HL-60/S4 (cell line): ENCODE data around the gene DSCAML1.

ENCODE experiments used
- in situ Hi-C: fragments of 300-500 bp; cut with MboI; formaldehyde crosslinking; loops from 2 replicates; pipeline ENCODE4 v1.14.3; 2022; ENCODE audit warnings: low sequenced_read_pairs

DSCAML1 gene

DNA sequence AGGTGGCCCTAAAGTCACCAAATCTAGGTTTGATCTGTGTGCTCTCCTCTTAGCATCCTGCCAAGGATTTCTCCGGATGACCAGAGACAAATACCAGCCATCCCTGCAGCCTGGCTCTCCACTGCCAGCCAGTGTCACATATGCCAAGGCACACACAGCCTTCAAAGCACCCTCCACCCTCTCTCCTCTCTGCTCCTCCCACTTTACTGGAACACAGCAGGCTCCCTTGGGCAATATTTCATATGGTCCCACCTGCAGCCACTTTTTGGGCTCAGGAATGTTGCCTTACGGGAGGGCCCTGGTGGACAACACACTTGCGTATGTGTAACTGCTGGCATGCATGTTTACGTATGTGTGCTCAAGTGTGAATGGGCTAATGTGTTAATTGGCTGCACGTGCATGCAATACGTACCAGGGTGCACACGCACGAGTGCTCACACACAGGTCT, 285.5 kb downstream of the DSCAML1 start:
- in situ Hi-C loops = no loop called here

DNA sequence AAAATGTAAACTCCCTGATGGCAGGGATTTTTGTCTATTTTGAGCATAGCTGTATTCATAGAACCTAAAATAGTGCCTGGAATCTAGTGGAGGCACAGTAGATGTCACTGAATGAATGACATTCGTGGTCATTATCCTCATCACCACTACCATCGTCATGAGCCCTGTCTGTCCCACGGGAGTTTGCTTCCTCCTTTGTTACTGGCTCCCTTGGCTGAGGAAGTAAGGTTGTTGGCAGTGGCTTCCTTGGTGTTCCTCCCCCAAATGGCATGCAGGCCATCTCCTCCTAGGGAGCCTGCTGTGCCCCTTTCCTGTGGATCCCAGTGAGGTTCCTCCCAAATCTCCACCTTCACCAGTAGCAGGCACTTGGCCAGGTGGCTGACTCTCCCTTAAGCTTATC, 286.4 kb downstream of the DSCAML1 start:
- in situ Hi-C loops = no loop called here

DNA sequence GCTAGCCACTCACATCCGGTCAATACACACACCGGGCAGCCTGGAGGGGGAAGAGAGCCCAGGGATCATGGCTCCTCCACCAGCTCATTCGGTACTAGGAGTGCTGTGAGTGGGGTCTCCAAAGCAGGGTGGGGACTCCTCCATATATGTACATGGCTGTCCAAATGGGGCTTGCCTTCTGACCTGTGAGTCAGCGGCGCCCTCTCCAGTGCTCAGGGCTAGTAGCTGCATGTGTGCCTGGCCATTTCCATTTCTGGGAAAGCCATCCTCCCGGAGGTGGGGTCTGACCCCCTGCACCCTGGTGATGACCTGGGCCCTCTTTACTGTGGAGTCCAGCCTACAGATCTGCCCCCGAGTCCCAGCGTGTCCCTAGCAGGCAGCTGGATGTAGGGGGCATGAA, 287.5 kb downstream of the DSCAML1 start:
- in situ Hi-C loops = no loop called here

DNA sequence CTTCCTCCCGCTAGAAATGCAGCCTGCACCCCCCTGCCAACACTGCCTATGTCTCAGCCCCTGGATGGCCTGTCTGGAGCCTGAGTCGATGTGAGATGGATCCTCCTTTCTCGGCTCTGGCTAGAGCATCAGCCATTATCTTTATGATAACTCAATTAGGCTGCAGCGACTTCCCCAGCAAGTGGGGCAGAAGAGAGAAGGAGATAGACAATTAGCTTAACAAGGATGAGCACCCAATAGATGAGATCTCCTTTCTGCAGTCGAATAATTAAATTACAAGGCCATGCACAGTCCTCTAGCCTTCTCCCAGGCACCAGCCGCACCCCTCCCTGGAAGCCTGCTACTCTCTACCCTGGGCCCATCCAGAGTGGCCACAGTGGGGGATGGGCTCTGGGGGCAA, 290.0 kb downstream of the DSCAML1 start:
- in situ Hi-C loops = no loop called here

DNA sequence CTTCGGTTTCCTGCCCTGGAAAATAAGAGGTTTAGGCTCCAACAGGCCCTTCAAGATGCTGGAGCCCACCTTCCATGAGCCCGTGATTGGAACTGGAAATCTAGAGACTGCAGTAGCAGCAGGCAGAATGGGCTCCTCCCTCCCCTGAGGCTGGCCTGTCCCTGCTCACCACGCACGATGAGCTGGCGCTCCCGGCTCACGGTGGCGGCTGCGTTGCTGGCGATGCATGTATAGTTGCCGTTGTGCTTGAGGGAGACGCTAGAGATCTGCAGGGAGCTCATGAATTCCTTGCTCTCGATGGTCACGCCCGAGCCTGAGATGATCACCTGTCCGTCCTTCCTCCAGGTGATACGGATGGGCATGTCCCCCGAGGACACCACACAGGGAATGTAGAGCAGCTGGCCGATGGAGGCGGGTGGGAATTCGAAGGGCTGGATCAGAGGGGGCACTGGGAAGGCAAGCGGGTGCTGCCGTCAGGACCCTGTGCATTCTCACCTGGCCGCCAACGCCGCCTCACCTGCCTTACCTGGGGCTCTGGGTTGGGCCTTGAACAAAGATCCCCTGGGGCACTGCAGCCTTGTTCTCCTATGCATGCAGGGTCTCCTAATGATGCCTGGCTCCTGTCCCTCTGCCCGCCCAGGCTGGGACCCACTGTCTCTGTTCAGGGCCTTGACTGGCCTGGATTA, 291.6 kb downstream of the DSCAML1 start:
- in situ Hi-C loops = no loop called here

DNA sequence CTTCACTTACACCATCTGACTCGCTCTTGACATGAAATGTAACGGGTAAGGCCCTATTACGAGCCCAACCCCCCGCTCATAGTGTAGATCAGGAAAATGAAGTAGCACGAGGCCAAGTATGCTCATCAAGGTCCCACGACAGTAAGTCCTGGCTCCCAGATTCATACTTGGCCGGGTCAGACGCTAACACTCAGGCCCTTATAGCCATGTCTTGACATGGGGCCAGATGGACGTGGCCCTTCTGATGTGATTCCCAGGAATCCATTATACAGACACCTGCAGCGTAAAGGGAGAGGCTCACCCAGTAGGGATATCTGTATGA, 294.3 kb downstream of the DSCAML1 start:
- in situ Hi-C loops = no loop called here

DNA sequence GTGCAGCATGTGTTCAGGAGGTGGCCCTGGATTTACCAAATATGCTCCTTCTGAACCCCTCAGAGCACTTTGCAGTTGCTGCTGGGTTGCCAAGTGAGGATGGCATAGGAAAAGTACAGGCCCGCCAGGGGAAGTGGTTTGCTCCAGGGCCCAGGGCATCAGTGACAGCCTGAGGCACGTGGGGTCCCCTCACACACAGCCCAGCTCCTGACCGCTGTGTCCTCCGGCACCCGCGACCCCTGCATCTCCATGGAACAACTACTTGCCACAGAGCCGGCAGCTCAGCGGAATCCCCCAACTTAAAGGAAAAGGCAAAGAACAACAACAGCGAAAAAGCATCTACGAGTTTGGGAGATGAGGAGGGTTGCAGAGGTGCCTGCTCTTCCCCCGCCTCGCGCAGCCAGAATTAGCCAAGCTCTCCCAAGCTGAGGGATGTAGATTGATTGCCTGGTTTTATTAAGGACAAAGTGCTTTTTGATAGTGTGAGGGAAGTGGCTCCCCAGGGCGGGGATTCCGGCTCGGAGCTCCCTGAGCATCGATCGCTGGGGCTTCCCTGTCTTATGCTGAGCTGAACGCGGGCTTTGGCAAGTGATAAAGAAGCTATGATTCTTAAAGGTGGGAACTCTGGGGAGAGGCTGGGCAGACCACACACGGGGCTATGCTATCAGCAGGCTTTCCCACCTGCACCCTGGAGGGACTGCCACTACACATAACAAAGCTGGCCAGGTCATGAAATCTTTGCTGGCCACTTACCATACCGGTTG, 294.8 kb downstream of the DSCAML1 start:
- in situ Hi-C loops = no loop called here

DNA sequence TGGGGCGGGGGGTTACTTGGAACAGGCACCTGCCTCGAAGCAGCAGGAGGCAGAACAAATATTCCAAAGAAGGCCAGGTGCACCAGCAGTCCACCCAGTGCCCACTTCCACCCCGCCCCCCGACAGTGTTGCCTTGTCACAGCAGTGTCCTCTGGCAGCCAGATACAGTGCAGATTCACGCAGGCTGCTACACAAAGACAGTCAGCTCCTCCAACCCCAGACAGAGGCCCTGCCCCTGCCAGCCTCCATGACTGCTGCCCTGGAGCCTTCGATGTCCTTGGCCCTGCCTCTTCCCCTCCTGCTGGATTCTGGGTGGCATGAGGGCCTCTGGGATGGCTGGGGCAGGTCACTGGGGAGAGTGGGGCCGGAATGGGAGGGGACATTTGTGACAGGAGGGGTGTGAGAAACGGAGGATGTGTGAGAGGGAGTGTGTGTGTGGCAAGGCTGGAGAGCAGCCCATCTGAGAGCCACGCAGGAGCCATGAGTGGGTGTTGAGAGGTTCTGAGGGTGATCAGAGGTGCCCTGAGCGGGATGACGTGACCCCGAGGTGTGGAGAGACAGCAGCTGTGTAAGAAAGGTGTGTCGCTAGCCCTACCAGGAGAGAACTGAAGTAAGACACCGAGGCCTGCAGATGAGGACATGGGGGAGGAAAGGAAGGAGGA, 295.6 kb downstream of the DSCAML1 start:
- in situ Hi-C loops = no loop called here

DNA sequence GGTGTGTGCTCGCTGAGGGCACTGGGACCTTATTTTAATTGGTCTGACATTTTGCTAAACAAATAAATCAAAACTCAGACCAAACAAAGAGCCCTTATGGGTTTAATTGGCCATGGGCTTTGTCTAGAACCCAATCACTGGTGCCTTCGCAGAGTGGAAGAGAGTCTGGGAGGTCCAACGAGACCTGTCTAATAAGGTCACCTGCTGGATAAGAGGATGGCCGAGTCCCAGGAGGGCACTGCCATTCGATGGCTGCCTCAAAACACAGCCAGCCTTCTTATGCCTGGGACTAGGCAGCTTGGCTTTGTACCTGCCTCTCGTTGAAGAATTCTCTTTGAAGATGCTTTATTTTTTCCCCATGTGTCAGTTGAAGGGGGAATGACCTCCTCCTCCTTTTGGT, 298.2 kb downstream of the DSCAML1 start:
- in situ Hi-C loops = no loop called here

DNA sequence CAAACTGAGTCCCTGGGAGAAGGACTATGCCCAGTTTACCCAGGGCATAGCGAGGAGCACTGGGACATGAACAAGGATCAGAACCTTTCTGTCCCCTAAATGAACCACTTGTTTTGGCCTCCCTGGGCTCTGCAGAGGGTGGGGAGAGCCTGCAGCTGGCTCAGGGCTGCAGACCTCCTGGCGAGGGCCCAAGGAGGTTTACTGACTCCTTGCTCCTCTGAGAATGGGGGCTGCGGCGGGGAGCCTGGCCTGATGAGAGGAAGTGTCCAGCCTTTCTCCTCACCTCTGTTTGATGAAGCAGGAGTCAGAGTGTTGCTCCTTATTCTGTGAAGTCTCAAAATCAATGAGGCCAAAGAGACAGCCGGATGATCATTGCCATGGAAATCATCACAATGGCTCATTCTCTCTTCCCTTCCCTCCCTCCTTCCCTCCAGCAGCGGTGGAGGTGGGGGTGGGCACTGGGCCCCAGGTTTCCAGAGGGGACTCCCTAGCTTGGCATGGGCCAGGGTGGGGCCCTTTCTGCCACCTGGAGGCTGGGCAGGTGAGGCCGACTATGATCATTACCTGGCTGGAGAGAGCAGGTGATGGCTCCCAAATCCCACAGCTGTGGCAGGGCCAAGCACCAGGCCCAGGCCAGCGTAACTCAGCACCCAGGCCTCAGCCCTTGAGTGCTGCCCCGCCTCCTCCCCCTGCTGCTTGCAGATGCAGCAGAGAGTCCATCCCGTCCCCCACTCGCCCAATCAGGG, 299.6 kb downstream of the DSCAML1 start:
- in situ Hi-C loops = no loop called here

DNA sequence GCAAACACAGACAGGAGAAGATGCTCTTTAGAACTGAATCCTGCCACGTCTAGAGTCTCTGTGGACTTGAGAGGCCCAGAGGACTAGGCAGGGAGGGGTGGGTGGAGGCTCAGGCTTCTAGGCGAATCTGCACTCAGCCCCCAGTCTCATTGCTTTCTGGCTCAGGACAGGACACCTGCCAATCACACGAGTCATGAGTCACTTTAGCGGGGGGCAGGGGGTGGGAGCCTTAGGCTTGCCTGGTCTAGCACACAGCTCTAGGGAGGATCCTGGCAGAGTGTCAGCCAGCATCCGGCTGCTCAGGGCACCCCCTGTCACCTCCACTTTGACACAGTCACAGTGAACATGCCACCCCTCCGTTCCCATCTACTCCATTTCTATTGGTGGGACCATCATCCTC, 301.7 kb downstream of the DSCAML1 start:
- in situ Hi-C loops = no loop called here

DNA sequence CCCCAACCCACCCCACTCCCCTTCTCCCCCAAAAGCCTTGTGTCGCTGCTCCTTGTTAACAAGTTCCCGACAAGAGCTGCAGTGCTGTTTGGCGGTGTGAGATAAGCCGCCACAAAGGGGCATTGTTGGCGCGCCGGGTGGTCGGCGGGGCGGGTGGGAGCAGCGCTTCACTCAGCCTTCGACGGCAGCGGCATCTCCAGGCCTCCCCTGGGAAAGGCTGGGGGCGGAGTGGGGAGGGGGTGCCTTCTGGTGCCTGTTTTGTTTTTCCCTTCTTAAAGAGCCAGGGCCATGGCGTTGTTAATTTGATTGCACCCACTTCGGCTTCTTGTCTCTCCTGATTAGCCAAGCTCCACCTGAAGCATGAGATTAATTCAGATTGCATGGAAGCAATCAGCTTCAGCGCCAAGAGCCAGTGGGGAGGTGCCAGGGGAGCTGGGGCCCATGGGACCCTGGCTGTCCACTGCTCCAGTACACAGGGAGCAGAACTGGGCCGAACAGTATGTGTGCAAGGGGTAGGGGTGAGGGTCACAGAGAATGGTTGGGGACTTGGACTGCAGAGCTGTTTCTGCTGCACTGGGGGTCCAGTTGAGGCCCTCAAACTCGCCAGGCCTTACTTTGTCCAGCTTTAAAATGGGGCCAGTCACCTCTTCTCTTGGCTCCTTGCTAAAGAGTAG, 304.3 kb downstream of the DSCAML1 start:
- in situ Hi-C loops = no loop called here

DNA sequence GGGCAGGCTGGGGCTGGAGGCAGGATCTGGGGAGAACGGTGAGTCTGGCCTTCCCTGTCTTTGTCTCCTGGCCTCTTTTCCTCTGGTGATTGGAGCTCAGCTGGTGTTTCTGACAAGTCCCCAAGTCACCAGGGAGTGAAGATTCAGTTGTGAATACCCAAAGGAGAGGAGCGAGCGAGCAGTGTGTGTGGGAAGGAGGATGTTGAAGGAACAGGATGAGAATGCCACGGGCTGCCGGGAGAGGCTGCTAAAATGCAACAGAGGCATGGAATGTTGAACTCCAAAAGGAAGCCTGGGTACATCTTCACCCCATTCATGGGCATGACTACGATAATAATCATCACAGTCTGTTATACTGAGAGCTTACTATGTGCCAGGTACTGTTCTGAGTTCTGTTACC, 306.1 kb downstream of the DSCAML1 start:
- in situ Hi-C loops = no loop called here

DNA sequence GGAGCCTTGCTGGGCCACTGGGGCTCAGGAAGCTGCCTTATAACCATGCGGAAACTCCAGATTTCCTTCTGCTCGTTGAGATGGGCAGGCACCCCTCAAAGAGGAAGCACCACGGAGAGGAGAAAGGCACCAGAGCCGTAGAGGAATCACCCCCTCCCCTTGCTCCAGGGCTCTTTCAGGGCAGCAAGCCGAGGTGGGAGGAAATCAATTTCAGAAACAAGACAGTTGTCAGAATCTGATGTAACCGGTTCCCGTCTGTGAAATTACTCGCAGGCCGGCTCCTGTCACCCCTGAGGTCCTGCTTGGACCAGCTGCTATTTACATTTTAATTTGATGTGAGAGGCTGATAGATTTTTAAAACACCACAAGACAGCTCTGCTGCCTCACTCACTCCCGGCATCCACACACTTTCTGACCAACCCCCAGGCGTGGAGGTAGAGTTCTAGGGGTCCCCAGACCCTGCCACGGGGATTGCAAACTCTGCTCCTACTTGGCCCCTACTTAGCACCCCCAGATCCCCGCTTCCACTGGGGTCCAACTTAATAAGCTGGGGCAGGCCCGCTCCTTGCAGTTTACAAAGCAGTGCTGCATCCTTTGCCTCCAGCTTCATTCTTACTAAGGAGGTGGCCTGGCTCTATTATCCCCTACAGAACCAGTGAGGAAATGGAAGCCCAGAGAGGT, 306.9 kb downstream of the DSCAML1 start:
- in situ Hi-C loops = no loop called here

DNA sequence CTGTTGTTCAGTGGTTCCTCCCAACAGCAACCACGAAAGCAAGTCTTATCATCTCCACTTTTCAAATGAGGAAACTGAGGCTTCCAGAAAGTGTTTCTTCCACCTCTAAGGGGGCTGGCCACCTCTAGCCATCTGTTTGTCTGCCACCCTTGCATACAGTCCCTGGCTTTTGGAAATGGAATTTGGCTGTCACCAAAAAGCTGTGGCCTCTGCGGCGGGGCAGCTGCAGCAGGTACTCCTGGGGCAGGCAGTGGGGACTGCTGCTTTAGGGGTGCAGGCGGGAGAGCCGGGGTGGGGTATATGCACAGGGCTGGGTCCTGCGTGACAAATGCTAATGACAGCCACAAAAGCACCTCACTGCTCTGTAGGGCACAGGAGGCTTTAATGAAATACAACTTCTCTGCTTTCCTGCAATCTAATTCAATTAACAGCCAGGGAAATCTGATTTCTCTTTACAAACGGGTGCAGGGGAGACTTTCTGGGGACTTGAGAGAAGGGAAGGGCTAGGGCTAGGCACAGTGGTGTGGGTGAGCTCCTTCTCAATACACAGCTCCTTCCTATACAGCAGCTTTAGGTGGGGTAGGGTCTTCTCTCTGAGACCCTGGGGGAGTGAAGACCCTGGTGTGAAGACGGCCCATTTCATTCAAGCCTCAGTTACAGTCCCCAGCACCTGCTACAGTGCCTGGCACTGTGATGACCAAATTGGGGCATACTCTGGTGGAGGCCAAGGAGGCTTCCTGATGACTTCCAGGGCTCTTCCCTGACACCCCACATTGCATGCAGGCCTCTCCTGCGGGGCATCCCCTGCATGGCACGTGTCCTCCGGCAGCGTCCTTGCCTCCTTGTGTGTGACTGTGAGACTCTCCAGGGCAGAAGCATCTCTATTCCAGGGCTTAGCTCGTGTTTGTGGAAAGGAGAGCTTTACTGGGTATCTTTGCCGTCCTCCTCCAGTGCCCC, 307.7 kb downstream of the DSCAML1 start:
- in situ Hi-C loops = no loop called here

DNA sequence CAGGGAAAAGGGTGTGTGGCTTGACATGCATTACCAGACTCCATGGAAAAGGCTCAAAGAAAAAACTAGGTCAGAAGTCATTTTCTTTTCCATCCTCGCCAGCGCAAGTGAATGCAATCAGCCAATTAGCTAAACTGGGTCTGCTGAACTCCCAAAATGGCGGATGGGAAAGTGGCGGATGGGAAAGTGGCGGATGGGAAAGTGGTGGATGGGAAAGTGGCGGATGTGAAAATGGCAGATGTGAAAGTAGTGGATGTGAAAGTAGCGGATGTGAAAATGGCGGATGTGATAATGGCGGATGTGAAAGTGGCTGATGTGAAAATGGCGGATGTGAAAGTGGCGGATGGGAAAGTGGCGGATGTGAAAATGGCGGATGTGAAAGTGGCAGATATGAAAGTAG, 311.0 kb downstream of the DSCAML1 start:
- in situ Hi-C loops = no loop called here

DNA sequence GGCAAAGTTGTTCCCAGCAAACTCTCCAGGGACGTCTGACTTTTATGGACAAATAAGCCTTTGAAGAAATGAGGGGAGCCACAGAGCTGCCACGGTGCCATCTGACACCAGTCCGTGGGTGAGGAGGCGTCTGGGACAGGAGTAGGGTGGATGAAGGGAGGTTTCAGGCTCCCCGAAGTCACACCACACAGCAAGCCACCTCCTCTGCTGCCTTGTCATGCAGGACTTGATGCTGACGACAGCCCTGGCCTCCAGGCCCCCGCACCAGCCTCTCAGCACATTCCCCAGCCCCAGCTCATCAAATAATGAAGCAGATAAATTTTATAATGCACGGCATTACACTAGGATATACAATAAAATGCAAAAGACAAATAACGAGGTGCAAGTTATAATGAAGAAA, 312.9 kb downstream of the DSCAML1 start:
- in situ Hi-C loops = no loop called here

DNA sequence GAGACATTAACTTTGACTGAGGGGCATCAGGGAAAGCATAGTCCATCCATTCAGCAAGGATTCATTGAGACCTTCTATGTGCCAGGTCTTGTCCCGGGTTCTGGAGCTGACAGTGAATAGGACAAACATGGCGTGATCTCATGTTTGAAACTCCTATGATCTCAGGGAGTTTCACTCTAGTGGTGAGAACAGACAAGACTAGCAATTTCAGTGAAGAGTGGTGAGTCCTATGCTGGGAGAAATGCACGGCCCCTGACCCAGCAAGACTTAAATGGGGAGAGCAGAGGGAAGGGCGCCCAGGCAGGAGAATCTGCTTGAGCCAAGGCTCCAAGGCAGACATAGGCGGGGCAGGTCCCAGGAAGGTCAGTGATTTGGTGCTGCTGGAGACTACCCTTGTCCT, 313.6 kb downstream of the DSCAML1 start:
- in situ Hi-C loops = no loop called here

DNA sequence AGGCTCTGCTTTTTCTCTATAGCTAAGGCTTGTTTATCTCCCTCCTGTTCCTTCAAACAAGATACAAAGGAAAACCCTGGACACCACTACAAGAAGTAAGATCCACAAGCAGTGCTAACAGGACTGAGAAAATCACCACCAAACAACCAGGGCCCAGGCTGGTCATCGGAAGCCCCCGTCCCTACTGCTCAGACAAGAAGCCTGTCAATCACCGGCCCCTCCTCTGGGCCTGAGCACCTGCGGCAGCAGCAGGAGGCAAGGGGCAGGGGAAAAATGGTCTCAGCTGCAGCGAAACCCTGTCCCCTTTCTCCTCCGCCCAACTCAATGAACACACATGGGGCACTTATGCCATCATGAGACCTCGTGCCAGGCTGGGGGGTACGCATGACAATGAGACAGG, 314.1 kb downstream of the DSCAML1 start:
- in situ Hi-C loops = no loop called here
